H1 (cell line): Measurements from ENCODE around the gene PRF1. TPM values are rescaled to one million over a fixed set of nuclear protein-coding genes. Genes with fewer than 3 reads are reported as not detected.

Experiments used
- CTCF ChIA-PET: fragments of 300-600 bp; sonication (Branson Sonifier 250); formaldehyde crosslinking; loops from one replicate; lab custom pipeline; 2021; ENCODE audit not compliant: partially characterized antibody; lab: Charles Lee
- POLR2A ChIA-PET: fragments of 300-600 bp; sonication (Branson Sonifier 250); formaldehyde crosslinking; loops from one replicate; lab custom pipeline; 2021; ENCODE audit warnings: inconsistent platforms; ENCODE audit not compliant: partially characterized antibody; lab: Charles Lee
- DNase-seq, 2 experiments: peaks; one replicate each; pipeline versions ENCODE4 v3.0.0 to v3.0.0-alpha.2; 2010 to 2022; ENCODE audit warnings: low spot score in 2 of 2, low read depth in 1 of 2, mixed read lengths in 1 of 2
- FAIRE-seq: peaks from 2 replicates; lab custom pipeline; 2011; peaks lifted over from hg19 to GRCh38; lab: Jason Lieb, UNC
- H2AFZ ChIP-seq: 2 replicates; pipeline ENCODE4 v1.8.1; 2012; ENCODE audit warnings: low read length, inconsistent platforms
- H2AK5ac ChIP-seq: 2 replicates; pipeline ENCODE4 v1.6.1; 2013; ENCODE audit warnings: low read depth, low read length
- H2BK120ac ChIP-seq: replicated peaks from 2 replicates; pipeline ENCODE3; 2013; ENCODE audit warnings: low read depth, low read length, inconsistent platforms
- H2BK12ac ChIP-seq: 2 replicates; pipeline ENCODE4 v1.6.1; 2013; ENCODE audit warnings: low read depth, low read length
- H2BK15ac ChIP-seq: 2 replicates; pipeline ENCODE4 v1.6.1; 2013; ENCODE audit warnings: low read length
- H2BK20ac ChIP-seq: 2 replicates; pipeline ENCODE4 v1.6.1; 2013; ENCODE audit warnings: low read length
- H2BK5ac ChIP-seq: 2 replicates; pipeline ENCODE4 v1.6.1; 2013; ENCODE audit warnings: low read depth, low read length
- H3K14ac ChIP-seq: 2 replicates; pipeline ENCODE4 v1.6.1; 2013; ENCODE audit warnings: inconsistent platforms; ENCODE audit not compliant: insufficient read length
- H3K18ac ChIP-seq: 2 replicates; pipeline ENCODE4 v1.6.1; 2013; ENCODE audit warnings: low read length; ENCODE audit errors: extremely low read depth
- H3K23ac ChIP-seq: 2 replicates; pipeline ENCODE4 v1.6.1; 2013; ENCODE audit warnings: inconsistent platforms; ENCODE audit not compliant: insufficient read length
- H3K23me2 ChIP-seq: 2 replicates; pipeline ENCODE4 v1.6.1; 2013; ENCODE audit warnings: low read depth, low read length
- H3K27ac ChIP-seq: 2 replicates; pipeline ENCODE4 v1.6.1; 2011; ENCODE audit warnings: low read depth, low read length, inconsistent platforms
- H3K27me3 ChIP-seq, 4 experiments: replicated peaks in 1 of 4; 1 replicate in 1 of 4; 2 replicates in 3 of 4; pipeline versions ENCODE4 v1.6.1 to v1.8.1; 2011 to 2013; ENCODE audit warnings: low read length in 3 of 4, mild to moderate bottlenecking in 3 of 4, inconsistent platforms in 2 of 4, mixed read lengths in 2 of 4, moderate library complexity in 1 of 4; ENCODE audit not compliant: control insufficient read depth in 3 of 4, insufficient read depth in 3 of 4; ENCODE audit errors: extremely low read depth in 1 of 4
- H3K36me3 ChIP-seq, 4 experiments: 2 replicates each; pipeline versions ENCODE4 v1.6.1 to v1.8.1; 2011 to 2013; ENCODE audit warnings: mild to moderate bottlenecking in 4 of 4, low read length in 3 of 4, moderate library complexity in 2 of 4, control low read depth in 1 of 4, inconsistent platforms in 1 of 4; ENCODE audit not compliant: insufficient read depth in 4 of 4, control insufficient read depth in 2 of 4
- H3K4ac ChIP-seq: replicated peaks from 2 replicates; pipeline ENCODE3; 2013; ENCODE audit warnings: low read length, low read depth, mixed read lengths, inconsistent platforms; ENCODE audit not compliant: insufficient read length
- H3K4me1 ChIP-seq, 4 experiments: replicated peaks in 1 of 4; 1 replicate in 1 of 4; 2 replicates in 3 of 4; pipeline versions ENCODE4 v1.6.1 to v1.8.1; 2011 to 2013; ENCODE audit warnings: low read length in 3 of 4, inconsistent platforms in 2 of 4, mixed read lengths in 1 of 4; ENCODE audit not compliant: insufficient read depth in 4 of 4, control insufficient read depth in 3 of 4
- H3K4me2 ChIP-seq, 2 experiments: 2 replicates each; pipeline versions ENCODE4 v1.6.1 to v1.8.1; 2011 to 2013; ENCODE audit warnings: low read depth in 2 of 2, low read length in 2 of 2, control low read depth in 1 of 2, inconsistent platforms in 1 of 2, mild to moderate bottlenecking in 1 of 2; ENCODE audit not compliant: insufficient read depth in 1 of 2
- H3K4me3 ChIP-seq, 4 experiments: fragments of 200-600, 300-600 bp in 1 of 4; sonication (generic), shearing (Covaris generic), sonication (Bioruptor Twin) in 1 of 4; 2 replicates each; pipeline versions ENCODE4 v1.5.1 to v1.8.1; 2011 to 2016; ENCODE audit warnings: low read length in 4 of 4, low read depth in 3 of 4, control low read depth in 2 of 4, inconsistent platforms in 2 of 4, mild to moderate bottlenecking in 2 of 4, mixed read lengths in 1 of 4, moderate library complexity in 1 of 4; ENCODE audit not compliant: insufficient read depth in 2 of 4; ENCODE audit errors: extremely low read depth in 1 of 4
- H3K56ac ChIP-seq: replicated peaks from 2 replicates; pipeline ENCODE3; 2013; ENCODE audit warnings: low read depth, mild to moderate bottlenecking, mixed read lengths, low read length, inconsistent platforms; ENCODE audit not compliant: insufficient read length
- H3K79me1 ChIP-seq: 2 replicates; pipeline ENCODE4 v1.6.1; 2013; ENCODE audit warnings: low read depth, low read length, control low read depth
- H3K79me2 ChIP-seq, 2 experiments: 2 replicates each; pipeline versions ENCODE4 v1.6.1 to v1.8.1; 2012 to 2013; ENCODE audit warnings: low read length in 2 of 2, mild to moderate bottlenecking in 2 of 2, inconsistent platforms in 1 of 2; ENCODE audit not compliant: insufficient read depth in 2 of 2, control insufficient read depth in 1 of 2
- H3K9ac ChIP-seq, 4 experiments: replicated peaks in 1 of 4; 1 replicate in 1 of 4; 2 replicates in 3 of 4; pipeline versions ENCODE4 v1.6.1 to v1.8.1; 2011 to 2013; ENCODE audit warnings: low read depth in 3 of 4, low read length in 3 of 4, control low read depth in 2 of 4, mild to moderate bottlenecking in 2 of 4, moderate library complexity in 2 of 4, inconsistent platforms in 1 of 4; ENCODE audit errors: extremely low read depth in 1 of 4
- H3K9me3 ChIP-seq, 2 experiments: 2 replicates each; pipeline versions ENCODE4 v1.6.1 to v1.8.1; 2012 to 2013; ENCODE audit warnings: mild to moderate bottlenecking in 2 of 2, moderate library complexity in 2 of 2, control low read depth in 1 of 2, inconsistent platforms in 1 of 2, low read depth in 1 of 2, low read length in 1 of 2, mixed read lengths in 1 of 2; ENCODE audit not compliant: insufficient read depth in 2 of 2
- H4K20me1 ChIP-seq, 2 experiments: replicated peaks in 1 of 2; 2 replicates each; pipeline versions ENCODE3 to v1.8.1; 2011 to 2013; ENCODE audit warnings: inconsistent platforms in 2 of 2, low read length in 2 of 2, mild to moderate bottlenecking in 1 of 2; ENCODE audit not compliant: insufficient read depth in 2 of 2, control insufficient read depth in 1 of 2
- H4K5ac ChIP-seq: 2 replicates; pipeline ENCODE4 v1.6.1; 2013; ENCODE audit warnings: low read length, low read depth, mixed read lengths, inconsistent platforms; ENCODE audit not compliant: insufficient read length
- H4K8ac ChIP-seq: 2 replicates; pipeline ENCODE4 v1.8.0; 2013; ENCODE audit warnings: mild to moderate bottlenecking, moderate library complexity, low read length, inconsistent platforms; ENCODE audit not compliant: insufficient read depth; ENCODE audit errors: extremely low read depth
- H4K91ac ChIP-seq: replicated peaks from 2 replicates; pipeline ENCODE3; 2013; ENCODE audit warnings: low read length, mixed read lengths, inconsistent platforms; ENCODE audit not compliant: insufficient read length
- ASH2L ChIP-seq: fragments of 200-600, 300-600 bp; sonication (generic); IDR thresholded peaks from one replicate; pipeline ENCODE4 v1.7.1; 2017; ENCODE audit warnings: low read length
- CEBPB ChIP-seq: IDR thresholded peaks from 2 replicates; pipeline ENCODE4 v1.6.1; 2012; ENCODE audit warnings: low read depth, low read length
- CTCF ChIP-seq, 3 experiments: IDR thresholded peaks; 1 replicate in 2 of 3; 2 replicates in 1 of 3; pipeline versions ENCODE4 v1.5.1 to v1.6.1; 2011; ENCODE audit warnings: low read length in 3 of 3, mild to moderate bottlenecking in 3 of 3, inconsistent platforms in 2 of 3, low read depth in 1 of 3, moderate library complexity in 1 of 3; ENCODE audit not compliant: insufficient read depth in 1 of 3; ENCODE audit errors: control extremely low read depth in 1 of 3
- RAD21 ChIP-seq, 2 experiments: IDR thresholded peaks in 1 of 2; conservative IDR thresholded peaks in 1 of 2; 2 replicates each; pipeline ENCODE4 v1.6.1; 2011; ENCODE audit warnings: low read depth in 2 of 2, low read length in 2 of 2, improper control_type of control experiment in 1 of 2, inconsistent platforms in 1 of 2, mild to moderate bottlenecking in 1 of 2, moderate library complexity in 1 of 2
- RXRA ChIP-seq: IDR thresholded peaks from 2 replicates; pipeline ENCODE4 v1.6.1; 2011; ENCODE audit warnings: low read depth, mild to moderate bottlenecking, low read length, moderate library complexity; ENCODE audit not compliant: insufficient read depth
- SP2 ChIP-seq: IDR thresholded peaks from 2 replicates; pipeline ENCODE4 v1.6.1; 2012; ENCODE audit warnings: mild to moderate bottlenecking, low read length, inconsistent platforms
- TCF12 ChIP-seq: IDR thresholded peaks from 2 replicates; pipeline ENCODE4 v1.6.1; 2011; ENCODE audit warnings: low read depth, mild to moderate bottlenecking, low read length
- WGBS, 2 experiments: shearing (Covaris generic) in 1 of 2; methylation state at CpG; one replicate each; pipeline versions ENCODE4 v1.1.6 to v1.1.7; 2013 to 2015; ENCODE audit warnings: low lambda C conversion rate in 2 of 2, mixed read lengths in 2 of 2, inconsistent platforms in 1 of 2, low coverage in 1 of 2, missing lambda C conversion rate in 1 of 2; ENCODE audit not compliant: insufficient replicate concordance in 2 of 2, insufficient coverage in 1 of 2, insufficient read length in 1 of 2; ENCODE audit errors: extremely low coverage in 1 of 2, missing lambda C conversion rate in 1 of 2; 5-methylcytosine and 5-hydroxymethylcytosine counted together
- polyA plus RNA-seq, 7 experiments: library from polyadenylated mRNA; depleted of rRNA in 3 of 7; stranded (reverse) in 5 of 7; unstranded in 2 of 7; fragments of >200 nt in 5 of 7; fragments of 200-250 nt in 2 of 7; gene quantifications; 1 replicate in 5 of 7; 2 replicates in 1 of 7; 4 replicates in 1 of 7; pipeline versions ENCODE4 v1.2.1 to v1.2.3, GENCODE V29; 2011 to 2013; ENCODE audit warnings: missing spikeins in 2 of 7, mixed read lengths in 2 of 7
- total RNA-seq: library from RNA; stranded (reverse); fragmentation: NEBNext Ultra II Directional; extraction: Animal tissue kit (Norgen Biotek cat#: 25700); gene quantifications from 2 replicates; pipeline ENCODE4 v1.2.1, GENCODE V29; 2021

PRF1 gene
- total and polyA plus RNA-seq, 2 of the 8 experiments (the other 6 are each of a cell fraction or from before 2014, with no cell fraction given) = 0.15 TPM; not detected in 1

- H2AK5ac ChIP-seq = no peak overlapping the region
- no peak overlapping the region for H4K91ac ChIP-seq
- no peak overlapping the region for H3K4me2 ChIP-seq
- no peak overlapping the region for H2BK15ac ChIP-seq
- CTCF ChIA-PET = interaction anchor here (0.6 to 1.4 kb wide), 5 partner anchors 8 to 303 kb away, joined by 3 to 4 read pairs (median 3); no protein-coding TSS in a partner anchor
- H3K4me1 ChIP-seq = no peaks in the 10 kb centered on the region; a peak in 1 of 7 replicates
- no peak overlapping the region for H3K14ac ChIP-seq
- 0 out of 2 replicates have a peak overlapping the region, but pooled peaks have one; percentile 17 for H2BK12ac ChIP-seq
- no peak overlapping the region; the same call in 1 of the 2 replicates for H4K8ac ChIP-seq
- H2AFZ ChIP-seq = no peak overlapping the region
- FAIRE-seq (no peak), DNase-seq (peak in 1 of 2 experiments; percentile 43)
- H3K56ac ChIP-seq = no peak overlapping the region
- no peak overlapping the region for H3K4me3 ChIP-seq
- no peak overlapping the region for H2BK5ac ChIP-seq
- no peak for TF ChIP-seq SP2
- TF ChIP-seq CTCF (IDR thresholded peaks at IDR 0.05; ENCODE audit: control extremely low read depth in 1 of 3, insufficient read depth in 1 of 3, low read depth in 1 of 3, low read length in 3 of 3) = no peak
- no peak for TF ChIP-seq RAD21 (IDR thresholded peaks at IDR 0.05 in 1 of 2, conservative IDR thresholded peaks at IDR 0.05 in 1 of 2; ENCODE audit: low read depth in 2 of 2, low read length in 2 of 2)
- no peak for TF ChIP-seq ASH2L
- no peak for TF ChIP-seq TCF12
- TF ChIP-seq RXRA = no peak
- TF ChIP-seq CEBPB = no peak
- H3K27me3 ChIP-seq = no peaks in the 10 kb centered on the region
- no peak overlapping the region for H3K23ac ChIP-seq
- no peak overlapping the region for H3K9ac ChIP-seq
- no peak overlapping the region for H3K4ac ChIP-seq
- POLR2A ChIA-PET = no interaction called here
- H3K27ac ChIP-seq = no peak overlapping the region
- no peak overlapping the region for H3K18ac ChIP-seq
- no peak overlapping the region for H2BK120ac ChIP-seq
- no peaks in the 10 kb centered on the region for H3K36me3 ChIP-seq
- H2BK20ac ChIP-seq = no peak overlapping the region
- no peaks in the 10 kb centered on the region for H3K79me1 ChIP-seq
- no peaks in the 10 kb centered on the region for H3K23me2 ChIP-seq
- H3K79me2 ChIP-seq = no peaks in the 10 kb centered on the region
- H4K20me1 ChIP-seq = no peaks in the 10 kb centered on the region
- H3K9me3 ChIP-seq = no peaks in the 10 kb centered on the region
- no peak overlapping the region for H4K5ac ChIP-seq
- 89% methylated on average over 22 of the region's 24 CpGs; no CpG with 5 or more reads in 1 of the 2 experiments for WGBS, 2 experiments
These were observed 1.8 kb downstream of the PRF1 start for GRCh38 chr10:70600512-70601395.
